HCT116 (cell line): ENCODE results near the gene PCAT6.

Source experiments
- CTCF ChIP-seq, 3 experiments: fragments of 200-600 bp in 1 of 3; sonication (generic) in 1 of 3; IDR thresholded peaks in 2 of 3; conservative IDR thresholded peaks in 1 of 3; 2 replicates each; pipeline ENCODE4 v1.5.1; 2012 to 2017; ENCODE audit warnings: low read depth in 2 of 3, low read length in 2 of 3, antibody characterized with exemption in 1 of 3, borderline replicate concordance in 1 of 3, control low read depth in 1 of 3, mild to moderate bottlenecking in 1 of 3, mixed read lengths in 1 of 3, mixed run types in 1 of 3, moderate library complexity in 1 of 3; ENCODE audit not compliant: insufficient read depth in 1 of 3
- EZH2phosphoT487 ChIP-seq: fragments of 200-600 bp; IDR thresholded peaks from 2 replicates; pipeline ENCODE4 v1.6.1; 2018; ENCODE audit warnings: antibody characterized with exemption, borderline replicate concordance
- FOSL1 ChIP-seq: IDR thresholded peaks from 2 replicates; pipeline ENCODE4 v1.6.1; 2012; ENCODE audit warnings: low read depth
- JUND ChIP-seq: IDR thresholded peaks from 2 replicates; pipeline ENCODE4 v1.6.1; 2012
- MAX ChIP-seq: IDR thresholded peaks from 2 replicates; pipeline ENCODE4 v1.6.1; 2012
- TCF7L2 ChIP-seq: IDR thresholded peaks from 2 replicates; pipeline ENCODE4 v1.7.0; 2011; ENCODE audit warnings: borderline replicate concordance, inconsistent platforms; ENCODE audit not compliant: insufficient read depth, insufficient read length; ENCODE audit errors: extremely low read depth
- YY1 ChIP-seq: IDR thresholded peaks from 2 replicates; pipeline ENCODE4 v1.6.1; 2011; ENCODE audit warnings: low read length, low read depth, moderate library complexity, mild to moderate bottlenecking; ENCODE audit not compliant: insufficient replicate concordance; ENCODE audit errors: extremely low read depth

DNA sequence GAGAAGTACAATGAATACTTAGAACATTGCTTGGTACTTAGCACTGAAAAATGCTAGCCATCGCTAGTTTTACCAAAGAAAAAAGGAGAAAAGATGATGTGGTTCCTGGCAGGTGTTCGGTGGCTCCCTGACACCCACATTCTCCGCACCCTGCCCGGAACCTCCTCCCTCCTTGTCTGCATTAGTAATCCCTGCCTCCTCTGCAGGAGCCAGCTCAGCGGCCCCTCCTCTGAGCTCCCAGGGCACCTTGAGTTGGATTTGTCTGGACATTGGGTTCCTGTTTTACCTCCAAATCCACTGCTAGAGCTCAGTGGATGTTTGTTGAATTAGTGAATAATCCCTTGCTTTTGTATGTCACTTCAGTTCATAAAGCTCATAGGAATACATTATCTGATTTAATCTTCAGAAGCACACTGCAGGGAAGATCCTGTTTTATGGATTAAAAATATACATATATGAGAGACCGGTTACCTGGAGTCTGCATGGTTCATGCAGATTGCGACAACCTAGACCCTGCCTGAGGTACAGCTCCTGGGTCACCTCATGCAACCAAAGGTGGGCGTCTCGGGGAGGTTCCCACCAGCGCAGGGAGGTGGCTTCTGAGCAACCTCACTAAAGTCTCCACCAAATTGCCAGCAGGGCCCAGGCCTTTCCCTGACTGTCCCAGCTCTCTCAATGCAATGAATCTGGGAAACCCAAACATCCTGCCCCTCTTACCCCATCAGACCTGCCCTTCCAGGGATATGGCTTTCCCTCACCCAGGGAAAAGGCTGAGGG is 24.2 kb downstream of the PCAT6 start:
- TF ChIP-seq FOSL1: no peak
- no peak for TF ChIP-seq TCF7L2
- TF ChIP-seq CTCF (IDR thresholded peaks at IDR 0.05 in 2 of 3, conservative IDR thresholded peaks at IDR 0.05 in 1 of 3; ENCODE audit: borderline replicate concordance in 1 of 3, insufficient read depth in 1 of 3, low read depth in 2 of 3, low read length in 2 of 3): no peak
- TF ChIP-seq JUND: no peak
- TF ChIP-seq EZH2phosphoT487: no peak
- no peak for TF ChIP-seq YY1
- no peak for TF ChIP-seq MAX
